ENCODE data around the gene NHSL1. TPM values are rescaled to one million over a fixed set of nuclear protein-coding genes. Genes with fewer than 3 reads are reported as not detected.

NHSL1 gene
- total and polyA plus RNA-seq, 2 of the 8 experiments (the other 6 are each of a cell fraction or from before 2014, with no cell fraction given) = 7.2 to 32.4 TPM

DNA sequence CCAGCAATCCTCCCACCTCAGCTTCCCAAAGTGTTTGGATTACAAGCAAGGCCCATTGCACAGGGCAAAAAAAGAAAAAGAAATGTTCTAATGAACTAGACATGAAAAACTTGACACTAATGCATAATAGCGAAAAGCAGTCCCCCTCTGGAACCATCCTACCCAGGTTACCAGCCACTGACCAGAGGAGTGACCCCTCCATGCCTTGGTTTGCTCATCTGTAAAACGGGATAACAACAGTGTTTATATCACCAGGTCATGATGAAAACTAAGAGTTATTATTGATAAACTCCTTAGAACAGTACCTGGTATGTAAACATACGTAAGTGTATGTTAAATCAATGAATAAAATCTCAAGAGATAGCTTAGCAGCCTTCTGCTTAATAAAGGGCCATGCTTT is 3.3 kb upstream of the NHSL1 start:
- Histone ChIP-seq H4K91ac (replicated peaks; ENCODE audit: insufficient read length, low read length) (no peak overlapping the region), H4K20me1 (replicated peaks in 1 of 2; ENCODE audit: control insufficient read depth in 1 of 2, insufficient read depth in 2 of 2, low read length in 2 of 2) (no peaks in the 10 kb centered on the region), H2AK5ac (ENCODE audit: low read depth, low read length) (no peak overlapping the region), H3K79me1 (ENCODE audit: low read depth, low read length) (no peaks in the 10 kb centered on the region), H3K14ac (ENCODE audit: insufficient read length) (no peak overlapping the region), H4K5ac (ENCODE audit: insufficient read length, low read depth, low read length) (no peak overlapping the region), H4K8ac (ENCODE audit: extremely low read depth, insufficient read depth, low read length) (no peak overlapping the region), H3K27ac (ENCODE audit: low read depth, low read length) (no peak overlapping the region), H3K4me1 (replicated peaks in 1 of 4; ENCODE audit: control insufficient read depth in 3 of 4, insufficient read depth in 4 of 4, low read length in 3 of 4) (peaks cover 2 to 17% (median 13%) of the 10 kb centered on the region in 4 experiments; a peak in 5 of 7 replicates), H3K9ac (replicated peaks in 1 of 4; ENCODE audit: extremely low read depth in 1 of 4, low read depth in 3 of 4, low read length in 3 of 4) (no peak overlapping the region), H2BK12ac (ENCODE audit: low read depth, low read length) (no peak overlapping the region), H3K79me2 (ENCODE audit: control insufficient read depth in 1 of 2, insufficient read depth in 2 of 2, low read length in 2 of 2) (peaks cover 0 to 17% of the 10 kb centered on the region in 2 experiments; a peak in 3 of 4 replicates), H3K18ac (ENCODE audit: extremely low read depth, low read length) (no peak overlapping the region), H3K9me3 (ENCODE audit: insufficient read depth in 2 of 2, low read depth in 1 of 2, low read length in 1 of 2) (no peaks in the 10 kb centered on the region), H3K4me2 (ENCODE audit: insufficient read depth in 1 of 2, low read depth in 2 of 2, low read length in 2 of 2) (no peak overlapping the region), H2AFZ (ENCODE audit: low read length) (no peak overlapping the region), H3K4ac (replicated peaks; ENCODE audit: insufficient read length, low read depth, low read length) (no peak overlapping the region), H3K36me3 (ENCODE audit: control insufficient read depth in 2 of 4, insufficient read depth in 4 of 4, low read length in 3 of 4) (no peaks in the 10 kb centered on the region), H3K27me3 (replicated peaks in 1 of 4; ENCODE audit: control insufficient read depth in 3 of 4, extremely low read depth in 1 of 4, insufficient read depth in 3 of 4, low read length in 3 of 4) (no peaks in the 10 kb centered on the region), H2BK5ac (ENCODE audit: low read depth, low read length) (no peak overlapping the region), H3K56ac (replicated peaks; ENCODE audit: insufficient read length, low read depth, low read length) (no peak overlapping the region), H2BK20ac (ENCODE audit: low read length) (no peak overlapping the region), H3K4me3 (ENCODE audit: extremely low read depth in 1 of 4, insufficient read depth in 2 of 4, low read depth in 3 of 4, low read length in 4 of 4) (no peak overlapping the region), H2BK120ac (replicated peaks; ENCODE audit: low read depth, low read length) (no peak overlapping the region), H3K23ac (ENCODE audit: insufficient read length) (no peak overlapping the region), H2BK15ac (ENCODE audit: low read length) (no peak overlapping the region), H3K23me2 (ENCODE audit: low read depth, low read length) (peaks cover 6% of the 10 kb centered on the region)
- DNase-seq (ENCODE audit: low read depth in 1 of 2, low spot score in 2 of 2) = no peak
- TF ChIP-seq ZNF274 (IDR thresholded peaks at IDR 0.05; ENCODE audit: borderline replicate concordance, extremely low read depth, low read length) = no peak
- no peak for TF ChIP-seq PHF8 (conservative IDR thresholded peaks at IDR 0.05; ENCODE audit: low read depth, low read length)
- no peak for TF ChIP-seq POLR2A (IDR thresholded peaks at IDR 0.05; ENCODE audit: control extremely low read depth in 1 of 2, low read depth in 2 of 2, low read length in 2 of 2)
- no peak for TF ChIP-seq GABPA (IDR thresholded peaks at IDR 0.05; ENCODE audit: borderline replicate concordance, insufficient read depth, low read length)
- no peak for TF ChIP-seq BACH1 (IDR thresholded peaks at IDR 0.05; ENCODE audit: low read length)
- no peak for TF ChIP-seq CEBPB (IDR thresholded peaks at IDR 0.05; ENCODE audit: low read depth, low read length)
- no peak for TF ChIP-seq SIRT6 (IDR thresholded peaks at IDR 0.05; ENCODE audit: low read length)
- no peak for TF ChIP-seq HDAC6 (IDR thresholded peaks at IDR 0.05; ENCODE audit: low read depth, low read length)
- TF ChIP-seq SIX5 (IDR thresholded peaks at IDR 0.05; ENCODE audit: low read depth, low read length) = no peak
- POLR2A ChIA-PET (ENCODE audit: partially characterized antibody) = interaction anchor here (1.3 to 1.5 kb wide), 2 partner anchors 22 kb away, joined by 3 read pairs; no protein-coding TSS in a partner anchor
- WGBS, 2 experiments (ENCODE audit: extremely low coverage in 1 of 2, insufficient coverage in 1 of 2, insufficient read length in 1 of 2, insufficient replicate concordance in 2 of 2, low coverage in 1 of 2, low lambda C conversion rate in 2 of 2, missing lambda C conversion rate in 1 of 2) = 90% methylated on average over 3 of the region's 3 CpGs; no CpG with 5 or more reads in 1 of the 2 experiments
- CTCF ChIA-PET (ENCODE audit: partially characterized antibody) = interaction anchor here (13.8 kb wide), 1 partner anchor 74 kb away, joined by 192 read pairs; no protein-coding TSS in a partner anchor
- no peak for FAIRE-seq
